Hematopoietic multipotent progenitor cell treated with erythropoietin and hydrocortisone succinate and interleukin-3 and kit ligand, for 17 days (in vitro differentiated cells): Measurements from ENCODE around the gene MYMK.

Experiments
- DNase-seq: peaks from one replicate; pipeline ENCODE4 v3.0.0-alpha.2; 2015; ENCODE audit warnings: low spot score

Gene MYMK

DNA sequence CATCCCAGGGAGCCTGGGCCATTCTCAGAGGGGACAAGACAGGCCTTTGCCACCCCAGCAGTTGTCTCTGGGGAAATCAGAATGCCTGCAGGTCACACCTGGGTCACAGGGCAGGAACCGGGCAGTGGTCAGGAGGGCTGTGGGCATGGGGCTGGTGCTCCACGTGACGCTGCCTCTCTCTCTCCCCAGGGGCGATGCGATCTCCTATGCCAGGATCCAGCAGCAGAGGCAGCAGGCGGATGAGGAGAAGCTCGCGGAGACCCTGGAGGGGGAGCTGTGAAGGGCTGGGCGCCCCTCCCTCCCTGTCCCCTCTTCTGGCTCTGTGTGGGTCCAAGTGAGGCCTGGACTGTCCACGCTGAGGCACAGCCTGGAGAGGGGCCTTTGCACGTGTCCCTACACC lies 56.4 kb downstream of the MYMK start:
- no peak for DNase-seq

DNA sequence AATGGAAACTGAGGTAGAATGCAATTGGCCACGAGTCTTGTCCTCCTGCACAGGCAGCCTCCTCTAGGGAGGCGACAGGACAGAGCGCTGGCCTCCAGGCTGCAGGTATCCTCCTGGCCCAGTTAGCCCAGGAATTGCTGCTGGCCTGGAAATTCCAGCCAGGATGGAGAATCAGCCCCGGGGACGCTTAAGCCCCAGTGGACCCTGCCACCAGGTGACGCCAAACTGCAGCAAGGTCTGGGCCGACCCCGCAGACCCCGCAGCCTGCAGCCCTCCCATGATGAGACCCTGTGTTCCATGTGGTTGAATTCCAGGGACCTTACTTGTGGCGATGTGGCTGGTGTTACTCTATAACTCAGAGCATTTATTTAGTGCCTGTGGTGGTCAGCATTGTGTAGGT lies 57.7 kb downstream of the MYMK start:
- no peak for DNase-seq

GRCh38 chr9:133465984-133466383 lies 58.8 kb downstream of the MYMK start:
- DNase-seq: no peak

GRCh38 chr9:133464638-133465037 lies 60.1 kb downstream of the MYMK start:
- no peak for DNase-seq
